ENCODE results near the gene FHL5. TPM values are rescaled to one million over a fixed set of nuclear protein-coding genes. Genes with fewer than 3 reads are reported as not detected.

FHL5 gene
- total and polyA plus RNA-seq, 3 donors from 2014 or later: 23.3 to 94.5 (median 38.2) TPM

- TF ChIP-seq POLR2A (IDR thresholded peaks at IDR 0.05): no peak
- TF ChIP-seq CTCF (IDR thresholded peaks at IDR 0.05): no peak
- no peaks in the 10 kb centered on the region for H3K9me3 ChIP-seq
- intact Hi-C loops (cut with DNase I; ENCODE audit: low total_unique reads): no loop called here
- H3K4me1 ChIP-seq: peaks cover 12% of the 10 kb centered on the region
- H3K4me3 ChIP-seq: peak overlapping the region; percentile 85 to 96
- no peak for DNase-seq
- peak overlapping the region; percentile 95 to 98 for H3K27ac ChIP-seq
- H3K27me3 ChIP-seq: no peaks in the 10 kb centered on the region
- H3K36me3 ChIP-seq (ENCODE audit: low read depth, missing control alignments): no peaks in the 10 kb centered on the region
- 1% methylated on average over 5 of the region's 5 CpGs for WGBS, 2 donors
Observed at GRCh38 chr6:96522465-96523009, 40.4 kb upstream of the FHL5 start.

DNA sequence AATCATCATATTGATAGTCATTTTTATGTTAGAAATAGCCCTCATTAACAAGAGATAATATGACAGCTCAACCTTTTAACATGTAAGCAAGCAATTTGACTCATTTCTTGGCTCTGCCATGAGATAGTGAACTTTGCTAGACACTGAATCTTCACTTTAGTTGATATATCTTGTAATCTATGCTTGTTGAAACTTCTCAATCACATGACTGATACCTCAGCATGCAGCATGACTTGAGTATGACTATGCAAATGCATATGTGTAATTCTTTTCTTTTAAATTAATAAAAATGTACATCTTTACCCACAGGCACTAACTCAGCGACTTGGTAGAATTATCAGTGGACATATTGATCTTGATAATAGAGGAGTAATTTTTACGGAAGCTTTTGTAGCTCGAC is 34.7 kb upstream of the FHL5 start:
- H3K36me3 ChIP-seq (ENCODE audit: low read depth, missing control alignments): no peaks in the 10 kb centered on the region
- intact Hi-C loops (cut with DNase I; ENCODE audit: low total_unique reads): no loop called here

DNA sequence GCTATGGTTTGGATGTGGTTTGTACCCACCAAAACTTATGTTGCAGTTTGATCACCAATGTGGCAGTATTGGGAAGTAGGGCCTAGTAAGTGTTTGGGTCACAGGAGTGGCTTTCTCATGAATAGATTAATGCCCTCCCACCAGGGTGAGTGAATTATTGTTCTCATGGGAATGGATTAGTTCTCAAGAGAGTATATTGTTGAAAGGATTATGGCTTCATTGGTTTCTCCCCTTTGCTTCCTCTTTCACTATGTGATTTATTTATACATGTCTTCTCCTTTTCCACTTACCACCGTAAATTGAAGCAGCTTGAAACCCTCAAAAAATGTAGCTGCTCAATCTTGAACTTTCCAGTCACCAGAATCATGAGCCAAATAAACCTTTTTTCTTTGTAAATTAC is 30.5 kb upstream of the FHL5 start:
- TF ChIP-seq POLR2A (IDR thresholded peaks at IDR 0.05) (no peak), CTCF (IDR thresholded peaks at IDR 0.05) (no peak)
- H3K4me3 ChIP-seq: no peak overlapping the region
- H3K9me3 ChIP-seq: no peaks in the 10 kb centered on the region
- intact Hi-C loops (cut with DNase I; ENCODE audit: low total_unique reads): no loop called here
- no peaks in the 10 kb centered on the region for H3K27me3 ChIP-seq
- 71 to 83% methylated on average over 1 of the region's 1 CpG for WGBS, 2 donors
- H3K36me3 ChIP-seq (ENCODE audit: low read depth, missing control alignments): no peaks in the 10 kb centered on the region
- no peaks in the 10 kb centered on the region for H3K4me1 ChIP-seq
- H3K27ac ChIP-seq: no peak overlapping the region
- DNase-seq: no peak

More for the DNA sequence above, 34.7 kb upstream of the FHL5 start:
- TF ChIP-seq CTCF (IDR thresholded peaks at IDR 0.05) (no peak), POLR2A (IDR thresholded peaks at IDR 0.05) (no peak)
- 93 to 95% methylated on average over 3 of the region's 3 CpGs for WGBS, 2 donors
- no peaks in the 10 kb centered on the region for H3K9me3 ChIP-seq
- peaks cover 5% of the 10 kb centered on the region for H3K4me1 ChIP-seq
- H3K27ac ChIP-seq: no peak overlapping the region
- no peak for DNase-seq
- H3K4me3 ChIP-seq: no peak overlapping the region
- no peaks in the 10 kb centered on the region for H3K27me3 ChIP-seq

DNA sequence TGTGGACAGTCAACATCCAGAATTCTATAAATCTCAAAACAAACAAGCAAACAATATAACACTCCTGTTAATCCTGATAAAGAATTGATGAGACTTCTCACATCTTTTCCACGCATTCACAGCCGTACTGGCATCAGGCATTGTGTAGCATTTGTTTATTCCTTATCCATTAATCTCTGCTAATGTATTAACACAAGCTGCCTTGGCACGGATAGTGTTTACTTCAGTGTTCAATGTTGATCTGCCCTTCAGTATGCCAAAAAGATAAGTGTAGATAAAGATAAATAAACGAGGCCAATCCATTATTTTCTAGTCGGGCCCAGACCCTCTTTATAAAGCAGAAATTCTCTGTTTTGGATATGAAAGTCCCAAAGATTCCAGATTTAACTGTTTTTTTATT is 25.2 kb upstream of the FHL5 start:
- H3K36me3 ChIP-seq (ENCODE audit: low read depth, missing control alignments): no peaks in the 10 kb centered on the region
- no peak for DNase-seq
- H3K9me3 ChIP-seq: no peaks in the 10 kb centered on the region
- H3K27me3 ChIP-seq: no peaks in the 10 kb centered on the region
- H3K4me3 ChIP-seq: no peak overlapping the region
- intact Hi-C loops (cut with DNase I; ENCODE audit: low total_unique reads): no loop called here
- no peaks in the 10 kb centered on the region for H3K4me1 ChIP-seq
- TF ChIP-seq CTCF (IDR thresholded peaks at IDR 0.05): no peak
- no peak for TF ChIP-seq POLR2A (IDR thresholded peaks at IDR 0.05)
- WGBS, 2 donors: 74 to 80% methylated on average over 5 of the region's 5 CpGs
- H3K27ac ChIP-seq: no peak overlapping the region

- H3K4me1 ChIP-seq: no peaks in the 10 kb centered on the region
- no peak overlapping the region for H3K4me3 ChIP-seq
- H3K9me3 ChIP-seq: no peaks in the 10 kb centered on the region
- no peaks in the 10 kb centered on the region for H3K36me3 ChIP-seq (ENCODE audit: low read depth, missing control alignments)
- H3K27ac ChIP-seq: no peak overlapping the region
- H3K27me3 ChIP-seq: no peaks in the 10 kb centered on the region
- intact Hi-C loops (cut with DNase I; ENCODE audit: low total_unique reads): no loop called here
- DNase-seq: no peak
- TF ChIP-seq POLR2A (IDR thresholded peaks at IDR 0.05): no peak
- peak in 2 of 3 experiments; percentile 26 to 43 for TF ChIP-seq CTCF (IDR thresholded peaks at IDR 0.05)
Observed at GRCh38 chr6:96542702-96543101, 20.2 kb upstream of the FHL5 start.

All from testis (tissue), 3 donors.